Iris pigment epithelial cell (primary cell): ENCODE results near the gene ATXN7L1.
A peak's percentile ranks its signal among the peaks of the same experiment; 100 is the strongest.

Experiments used
- DNase-seq: peaks from one replicate; pipeline ENCODE4 v3.0.0-alpha.2; 2011; ENCODE audit warnings: low read depth

Gene ATXN7L1

GRCh38 chr7:105675934-105676371 lies 200.4 kb downstream of the ATXN7L1 start:
- no peak for DNase-seq

- DNase-seq: no peak
Measured at GRCh38 chr7:105674200-105674920, 202.0 kb downstream of the ATXN7L1 start.

- no peak for DNase-seq
Measured at GRCh38 chr7:105673367-105674084, 202.9 kb downstream of the ATXN7L1 start.

- DNase-seq: no peak
Measured at GRCh38 chr7:105672801-105673200, 203.6 kb downstream of the ATXN7L1 start.

GRCh38 chr7:105666324-105666723 lies 210.1 kb downstream of the ATXN7L1 start:
- DNase-seq: no peak

- no peak for DNase-seq
Measured at GRCh38 chr7:105665684-105666083, 210.7 kb downstream of the ATXN7L1 start.

GRCh38 chr7:105664816-105665525 lies 211.4 kb downstream of the ATXN7L1 start:
- peak; percentile 59 for DNase-seq

- no peak for DNase-seq
Measured at GRCh38 chr7:105662998-105663397, 213.4 kb downstream of the ATXN7L1 start.

- DNase-seq: no peak
Measured at GRCh38 chr7:105661625-105662024, 214.8 kb downstream of the ATXN7L1 start.

- peak; percentile 17 for DNase-seq
Measured at GRCh38 chr7:105656922-105657521, 219.4 kb downstream of the ATXN7L1 start.

GRCh38 chr7:105655500-105656380 lies 220.7 kb downstream of the ATXN7L1 start:
- DNase-seq: peak; percentile 5

GRCh38 chr7:105655067-105655466 lies 221.3 kb downstream of the ATXN7L1 start:
- DNase-seq: peak; percentile 40

GRCh38 chr7:105654095-105654686 lies 222.2 kb downstream of the ATXN7L1 start:
- no peak for DNase-seq

GRCh38 chr7:105653441-105654005 lies 222.9 kb downstream of the ATXN7L1 start:
- no peak for DNase-seq

- peak; percentile 72 for DNase-seq
Measured at GRCh38 chr7:105652359-105652993, 223.9 kb downstream of the ATXN7L1 start.

- no peak for DNase-seq
Measured at GRCh38 chr7:105651798-105652197, 224.6 kb downstream of the ATXN7L1 start.

GRCh38 chr7:105650382-105650970 lies 225.9 kb downstream of the ATXN7L1 start:
- no peak for DNase-seq

- DNase-seq: peak; percentile 67
Measured at GRCh38 chr7:105649727-105650381, 226.5 kb downstream of the ATXN7L1 start.
